ENCODE data around the gene EPB41L2.
"Not testable (repeated sequence)": the region's sequence is repeated elsewhere in the genome, so short reads cannot be mapped to it uniquely, and the experiment has no call there.

Gene EPB41L2

DNA sequence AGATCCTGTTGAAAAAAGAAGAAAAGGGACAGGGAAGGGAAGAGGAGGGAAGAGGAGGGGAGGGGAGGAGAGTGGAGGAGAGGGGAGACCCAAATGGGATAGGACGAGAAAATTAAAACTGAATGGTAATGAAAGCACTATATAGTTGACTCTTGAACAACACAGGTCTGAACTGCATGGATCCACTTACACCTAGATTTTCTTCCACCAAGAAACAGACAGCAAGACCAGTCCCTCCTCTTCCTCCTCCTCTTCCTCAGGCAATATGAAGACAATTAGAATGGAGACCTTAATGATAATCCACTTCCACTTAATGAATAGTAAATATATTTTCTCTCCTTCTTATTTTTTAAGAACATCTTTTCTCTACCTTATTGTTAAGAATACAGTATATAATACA, 113.5 kb downstream of the EPB41L2 start:
- Mint-ChIP-seq H3K36me3 (peaks cover 5% of the 10 kb centered on the region), H3K4me3 (no peak overlapping the region), H3K4me1 (ENCODE audit: low read depth) (no peaks in the 10 kb centered on the region), H3K27ac (no peak overlapping the region), H3K9me3 (ENCODE audit: low read depth) (no peaks in the 10 kb centered on the region), H3K27me3 (no peaks in the 10 kb centered on the region)

DNA sequence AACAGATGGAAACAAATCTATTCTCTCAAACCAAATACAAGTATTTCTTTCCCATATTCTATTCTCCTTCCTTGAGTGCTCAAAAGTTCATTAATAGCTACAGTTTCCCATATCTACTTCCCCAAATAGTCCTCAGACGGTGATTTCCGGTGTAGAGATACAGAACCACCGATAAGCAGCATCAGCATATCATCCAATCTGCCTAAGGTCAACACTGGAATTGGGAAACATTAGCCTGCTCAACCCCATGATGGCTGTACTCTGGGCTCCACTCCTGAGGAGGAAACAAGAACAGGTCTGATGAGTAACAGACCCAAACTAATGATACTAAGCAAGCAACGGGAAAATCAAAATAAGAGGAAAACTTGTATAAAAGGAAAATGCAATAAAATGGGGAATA, 115.6 kb downstream of the EPB41L2 start:
- H3K36me3 Mint-ChIP-seq: peaks cover 8% of the 10 kb centered on the region
- no peaks in the 10 kb centered on the region for H3K4me1 Mint-ChIP-seq (ENCODE audit: low read depth)
- no peak overlapping the region for H3K27ac Mint-ChIP-seq
- no peaks in the 10 kb centered on the region for H3K27me3 Mint-ChIP-seq
- H3K9me3 Mint-ChIP-seq (ENCODE audit: low read depth): no peaks in the 10 kb centered on the region
- H3K4me3 Mint-ChIP-seq: no peak overlapping the region

DNA sequence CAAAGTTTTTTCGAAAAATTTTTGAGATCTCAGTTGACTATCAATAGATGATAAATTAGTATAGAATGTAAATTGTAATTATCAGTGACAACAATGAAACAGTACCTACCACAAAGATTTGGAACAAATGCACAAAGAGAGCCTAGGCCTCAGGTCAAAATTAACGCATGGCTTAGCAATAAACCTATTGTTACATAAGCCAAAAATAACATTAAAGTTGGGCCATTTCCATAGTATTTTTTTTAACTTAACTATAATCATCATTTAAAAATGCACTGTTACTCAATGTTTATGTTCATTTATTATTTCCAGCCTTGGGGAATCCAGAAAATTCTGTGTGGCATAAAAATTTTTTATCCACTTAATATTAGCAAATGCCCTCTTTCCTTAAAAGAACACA, 117.0 kb downstream of the EPB41L2 start:
- Mint-ChIP-seq H3K27ac (no peak overlapping the region), H3K9me3 (ENCODE audit: low read depth) (no peaks in the 10 kb centered on the region), H3K4me1 (ENCODE audit: low read depth) (no peaks in the 10 kb centered on the region), H3K36me3 (peaks cover 4% of the 10 kb centered on the region), H3K27me3 (no peaks in the 10 kb centered on the region), H3K4me3 (no peak overlapping the region)

DNA sequence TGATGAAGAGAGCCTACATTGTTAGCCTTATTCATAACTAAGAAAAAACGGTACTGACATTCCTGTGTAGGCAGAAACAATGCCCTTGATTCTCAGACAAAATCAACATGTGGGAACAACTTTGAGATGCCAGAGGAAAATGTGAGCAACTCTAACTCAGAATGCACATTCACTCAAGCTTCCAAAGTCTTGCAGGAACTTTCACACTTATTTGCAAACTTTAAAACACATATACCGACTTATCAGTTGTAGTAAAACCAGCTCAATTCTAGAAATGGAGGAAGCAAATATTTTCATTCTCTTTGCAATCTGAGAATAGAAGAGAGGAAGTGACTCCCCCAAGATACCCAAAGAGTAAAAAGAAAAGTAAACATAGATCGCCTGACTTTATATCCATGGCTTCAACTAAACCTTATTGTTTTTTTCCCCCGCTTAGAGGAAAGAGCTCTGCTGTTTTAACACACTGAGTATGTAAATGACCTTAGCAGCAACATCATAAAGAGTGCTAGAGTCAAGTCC, 117.6 kb downstream of the EPB41L2 start:
- Mint-ChIP-seq H3K36me3 (peaks cover 4% of the 10 kb centered on the region), H3K9me3 (ENCODE audit: low read depth) (no peaks in the 10 kb centered on the region), H3K4me3 (no peak overlapping the region), H3K27ac (no peak overlapping the region), H3K27me3 (no peaks in the 10 kb centered on the region), H3K4me1 (ENCODE audit: low read depth) (no peaks in the 10 kb centered on the region)

DNA sequence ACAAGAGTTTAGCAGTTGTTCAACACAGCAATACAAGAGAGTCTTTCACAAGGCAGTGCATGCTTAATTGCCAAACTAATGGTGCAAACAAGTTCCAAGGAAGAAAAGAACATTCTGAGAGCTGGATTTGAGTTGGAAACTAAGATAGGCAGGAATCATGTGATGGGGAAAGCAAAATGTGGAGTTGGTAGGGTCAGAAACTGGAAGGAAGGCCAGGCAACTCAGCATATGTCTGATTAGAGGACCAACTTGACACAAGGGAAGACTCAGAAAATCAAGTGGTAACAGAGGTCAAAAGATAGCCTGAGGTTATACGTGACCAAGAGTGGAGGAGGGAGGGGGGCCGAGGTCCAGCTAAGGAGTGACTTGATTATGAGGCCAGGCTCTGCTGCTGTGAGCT, 118.6 kb downstream of the EPB41L2 start:
- H3K4me1 Mint-ChIP-seq (ENCODE audit: low read depth): no peaks in the 10 kb centered on the region
- H3K9me3 Mint-ChIP-seq (ENCODE audit: low read depth): no peaks in the 10 kb centered on the region
- H3K27ac Mint-ChIP-seq: no peak overlapping the region
- H3K36me3 Mint-ChIP-seq: peaks cover 6% of the 10 kb centered on the region
- H3K4me3 Mint-ChIP-seq: no peak overlapping the region
- H3K27me3 Mint-ChIP-seq: no peaks in the 10 kb centered on the region

DNA sequence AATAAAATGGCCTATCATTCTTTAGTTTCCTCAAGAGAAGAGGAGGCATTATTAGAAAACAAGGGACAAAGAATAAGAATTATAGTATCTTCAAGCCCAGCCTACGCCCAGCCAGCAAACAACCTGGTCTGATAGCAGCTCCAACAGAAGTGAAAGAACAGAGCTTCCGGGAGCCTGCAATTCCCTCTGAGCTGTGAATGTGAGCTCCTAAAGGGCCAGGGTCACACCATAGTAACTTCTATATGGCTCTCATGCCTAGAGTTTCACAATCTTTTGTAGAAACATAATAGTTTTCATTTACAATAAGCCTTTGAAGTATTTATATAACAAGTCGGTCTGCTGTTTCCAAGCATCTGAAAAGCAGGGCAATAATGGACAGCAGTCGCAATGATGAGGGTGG, 119.3 kb downstream of the EPB41L2 start:
- no peak overlapping the region for H3K4me3 Mint-ChIP-seq
- H3K27ac Mint-ChIP-seq: no peak overlapping the region
- no peaks in the 10 kb centered on the region for H3K27me3 Mint-ChIP-seq
- no peaks in the 10 kb centered on the region for H3K9me3 Mint-ChIP-seq (ENCODE audit: low read depth)
- H3K4me1 Mint-ChIP-seq (ENCODE audit: low read depth): no peaks in the 10 kb centered on the region
- peaks cover 5% of the 10 kb centered on the region for H3K36me3 Mint-ChIP-seq

DNA sequence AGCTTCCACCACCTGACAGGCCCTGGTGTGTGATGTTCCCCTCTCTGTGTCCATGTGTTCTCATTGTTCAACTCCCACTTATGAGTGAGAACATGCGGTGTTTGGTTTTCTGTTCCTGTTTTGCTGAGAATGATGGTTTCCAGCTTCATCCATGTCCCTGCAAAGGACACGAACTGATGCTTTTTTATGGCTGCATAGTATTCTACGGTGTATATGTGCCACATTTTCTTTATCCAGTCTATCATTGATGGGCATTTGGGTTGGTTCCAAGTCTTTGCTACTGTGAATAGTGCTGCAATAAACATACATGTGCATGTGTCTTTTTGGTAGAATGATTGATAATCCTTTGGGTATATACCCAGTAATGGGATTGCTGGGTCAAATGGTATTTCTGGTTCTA, 120.3 kb downstream of the EPB41L2 start:
- H3K4me3 Mint-ChIP-seq; H3K9me3 Mint-ChIP-seq (ENCODE audit: low read depth); H3K36me3 Mint-ChIP-seq; H3K27ac Mint-ChIP-seq; H3K27me3 Mint-ChIP-seq; H3K4me1 Mint-ChIP-seq (ENCODE audit: low read depth): not testable (repeated sequence)

DNA sequence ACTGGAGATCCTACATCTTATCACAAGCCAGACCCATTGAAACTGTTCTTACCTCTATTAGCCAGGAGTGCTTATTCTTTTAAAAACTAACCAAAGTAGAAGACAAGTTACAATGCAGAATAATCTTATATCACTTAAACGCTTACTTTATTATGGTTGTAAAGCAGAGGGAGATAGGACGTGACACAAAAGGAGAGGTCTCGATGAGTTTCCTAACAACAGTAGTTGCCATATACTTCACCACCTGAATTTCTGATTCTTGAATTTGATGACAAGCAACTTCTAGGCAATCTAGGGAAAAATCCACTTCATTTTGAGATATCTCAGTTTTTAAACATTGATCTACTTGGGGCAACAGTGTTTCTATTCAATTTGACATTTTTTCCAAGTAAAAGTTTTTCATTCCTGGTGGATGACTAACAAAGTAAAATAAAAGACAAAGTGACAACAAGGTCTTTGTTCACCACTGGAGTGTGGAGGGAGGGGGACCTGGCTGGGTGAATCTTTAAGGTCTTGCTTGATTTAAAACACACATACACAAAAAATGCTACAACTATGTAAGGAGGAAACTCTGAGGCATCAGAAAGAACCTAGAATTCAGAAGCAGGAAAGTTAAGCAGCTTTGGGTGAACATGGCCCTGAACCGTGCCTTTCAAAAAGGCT, 125.0 kb downstream of the EPB41L2 start:
- H3K4me1 Mint-ChIP-seq (ENCODE audit: low read depth): no peaks in the 10 kb centered on the region
- peaks cover 5% of the 10 kb centered on the region for H3K36me3 Mint-ChIP-seq
- no peaks in the 10 kb centered on the region for H3K27me3 Mint-ChIP-seq
- H3K4me3 Mint-ChIP-seq: no peak overlapping the region
- H3K9me3 Mint-ChIP-seq (ENCODE audit: low read depth): no peaks in the 10 kb centered on the region
- H3K27ac Mint-ChIP-seq: no peak overlapping the region

DNA sequence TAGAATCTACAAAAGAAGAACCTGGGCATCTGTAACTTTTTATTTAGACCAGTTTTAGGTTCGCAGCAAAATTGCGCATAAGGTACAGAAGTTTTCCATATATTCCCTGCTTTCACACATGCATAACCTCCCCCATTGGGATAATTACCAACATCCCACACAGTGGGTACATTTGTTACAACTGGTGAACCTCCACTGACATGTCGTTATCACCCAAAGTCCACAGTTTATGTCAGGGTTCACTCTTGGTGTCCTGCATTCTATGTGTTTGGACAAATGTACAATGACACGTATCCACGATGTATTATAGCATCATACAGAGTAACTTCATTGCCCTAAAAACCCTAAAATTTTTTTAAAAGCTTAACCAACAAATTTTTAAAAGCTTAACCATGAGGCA, 126.1 kb downstream of the EPB41L2 start:
- Mint-ChIP-seq H3K27ac (no peak overlapping the region), H3K9me3 (ENCODE audit: low read depth) (no peaks in the 10 kb centered on the region)

DNA sequence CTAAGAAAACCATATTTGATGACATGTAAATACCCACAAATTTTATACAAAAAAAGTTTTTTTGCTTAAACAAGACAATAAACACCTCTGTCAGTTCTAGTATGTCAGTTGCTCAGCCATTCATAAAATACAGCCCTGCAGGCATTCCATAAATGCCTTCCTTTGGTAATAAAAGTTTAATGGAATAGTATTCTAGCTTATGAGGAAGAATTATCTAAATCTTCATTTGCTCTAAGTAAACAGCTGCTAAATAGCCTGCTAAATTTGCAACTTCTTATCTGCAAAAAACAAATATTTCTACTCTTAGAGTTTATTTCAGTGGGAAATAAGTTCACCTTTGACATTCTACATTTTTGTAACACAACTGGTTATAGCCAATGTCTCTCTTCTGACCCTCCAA, 127.1 kb downstream of the EPB41L2 start:
- H3K27ac Mint-ChIP-seq: no peak overlapping the region
- no peaks in the 10 kb centered on the region for H3K9me3 Mint-ChIP-seq (ENCODE audit: low read depth)
- H3K36me3 Mint-ChIP-seq: peaks cover 2% of the 10 kb centered on the region
- no peak overlapping the region for H3K4me3 Mint-ChIP-seq
- no peaks in the 10 kb centered on the region for H3K27me3 Mint-ChIP-seq
- no peaks in the 10 kb centered on the region for H3K4me1 Mint-ChIP-seq (ENCODE audit: low read depth)

More for the DNA sequence above, 126.1 kb downstream of the EPB41L2 start:
- no peak overlapping the region for H3K4me3 Mint-ChIP-seq
- H3K4me1 Mint-ChIP-seq (ENCODE audit: low read depth): no peaks in the 10 kb centered on the region
- no peaks in the 10 kb centered on the region for H3K27me3 Mint-ChIP-seq
- H3K36me3 Mint-ChIP-seq: peaks cover 2% of the 10 kb centered on the region

DNA sequence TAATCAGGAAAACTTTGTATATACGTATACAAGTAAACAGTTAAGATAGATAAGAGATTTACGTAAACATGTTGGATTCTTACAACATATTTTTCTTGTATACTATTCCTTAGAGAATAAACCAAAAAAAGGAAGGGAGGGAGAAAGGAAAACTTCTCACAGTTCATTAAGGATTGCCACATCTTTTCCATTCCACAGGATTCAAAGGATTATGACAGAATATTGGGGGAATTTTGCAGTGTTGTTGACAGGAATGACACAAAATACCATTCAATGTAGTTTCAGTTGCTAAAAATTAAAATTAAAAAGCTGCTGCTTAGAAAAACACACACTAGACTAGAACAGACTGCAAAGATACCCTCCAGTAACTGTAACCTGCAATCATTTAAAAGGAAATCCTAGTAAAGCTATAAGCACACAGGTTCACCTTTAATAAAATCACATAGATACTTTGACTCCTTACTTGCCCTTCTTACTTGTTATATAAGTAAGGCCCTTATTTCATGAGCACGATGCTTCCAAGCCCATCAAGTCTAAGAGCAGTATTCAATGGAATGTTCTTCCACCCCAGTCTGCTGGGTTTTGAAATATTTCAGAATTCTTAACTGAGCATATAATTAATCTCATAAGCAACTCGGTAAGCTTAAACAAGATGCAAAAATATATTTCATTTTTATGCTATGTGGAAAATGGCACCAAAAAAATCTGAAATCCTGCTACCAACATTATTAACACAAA, 128.0 kb downstream of the EPB41L2 start:
- no peak overlapping the region for H3K4me3 Mint-ChIP-seq
- H3K27ac Mint-ChIP-seq: no peak overlapping the region
- H3K9me3 Mint-ChIP-seq (ENCODE audit: low read depth): no peaks in the 10 kb centered on the region
- H3K4me1 Mint-ChIP-seq (ENCODE audit: low read depth): no peaks in the 10 kb centered on the region
- H3K36me3 Mint-ChIP-seq: peaks cover 2% of the 10 kb centered on the region
- H3K27me3 Mint-ChIP-seq: no peaks in the 10 kb centered on the region

DNA sequence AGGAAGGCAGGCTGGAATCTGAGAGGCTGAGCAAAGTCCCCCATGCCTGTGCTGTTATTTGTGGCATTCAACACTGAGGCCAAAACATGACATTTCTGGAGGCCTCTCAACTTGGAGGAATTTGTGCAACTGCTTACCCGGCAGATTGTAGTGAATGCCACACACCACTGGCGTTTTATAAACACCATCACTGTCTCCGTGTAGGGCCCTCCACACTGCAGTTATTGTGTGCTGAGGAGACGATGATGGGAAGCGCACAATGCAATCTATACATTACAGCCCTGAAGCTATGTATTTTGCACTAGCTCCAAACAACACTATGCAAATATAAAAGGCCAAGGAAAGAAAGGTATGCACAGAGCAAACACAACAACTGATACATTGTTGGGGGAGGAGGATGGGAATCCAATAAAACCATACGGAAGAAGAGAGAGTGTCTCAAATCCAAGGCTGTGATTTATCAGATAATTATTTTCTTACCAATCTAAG, 129.3 kb downstream of the EPB41L2 start:
- Mint-ChIP-seq H3K4me3 (no peak overlapping the region), H3K9me3 (ENCODE audit: low read depth) (no peaks in the 10 kb centered on the region), H3K27ac (no peak overlapping the region), H3K36me3 (no peaks in the 10 kb centered on the region), H3K27me3 (no peaks in the 10 kb centered on the region), H3K4me1 (ENCODE audit: low read depth) (no peaks in the 10 kb centered on the region)

DNA sequence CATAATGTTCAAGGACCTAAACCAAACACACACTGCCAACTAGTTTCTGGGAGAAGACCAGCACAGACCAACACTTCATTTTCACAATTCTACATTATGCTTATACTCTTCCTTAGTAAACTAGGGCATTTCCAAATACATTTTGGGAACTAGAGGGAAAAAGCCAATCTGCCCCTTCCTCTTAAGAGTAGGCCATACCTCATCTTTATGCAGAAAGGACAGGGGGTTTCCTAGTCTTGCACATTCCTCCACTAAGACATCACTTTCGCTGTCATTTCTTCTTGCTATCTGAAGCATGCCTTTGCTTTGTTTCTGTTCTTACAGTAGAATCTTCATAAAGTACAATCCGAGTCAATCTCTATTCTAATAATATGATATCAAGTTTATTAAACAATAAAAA, 130.1 kb downstream of the EPB41L2 start:
- no peaks in the 10 kb centered on the region for H3K9me3 Mint-ChIP-seq (ENCODE audit: low read depth)
- H3K4me3 Mint-ChIP-seq: no peak overlapping the region
- no peaks in the 10 kb centered on the region for H3K27me3 Mint-ChIP-seq
- H3K36me3 Mint-ChIP-seq: no peaks in the 10 kb centered on the region
- no peak overlapping the region for H3K27ac Mint-ChIP-seq
- H3K4me1 Mint-ChIP-seq (ENCODE audit: low read depth): no peaks in the 10 kb centered on the region

DNA sequence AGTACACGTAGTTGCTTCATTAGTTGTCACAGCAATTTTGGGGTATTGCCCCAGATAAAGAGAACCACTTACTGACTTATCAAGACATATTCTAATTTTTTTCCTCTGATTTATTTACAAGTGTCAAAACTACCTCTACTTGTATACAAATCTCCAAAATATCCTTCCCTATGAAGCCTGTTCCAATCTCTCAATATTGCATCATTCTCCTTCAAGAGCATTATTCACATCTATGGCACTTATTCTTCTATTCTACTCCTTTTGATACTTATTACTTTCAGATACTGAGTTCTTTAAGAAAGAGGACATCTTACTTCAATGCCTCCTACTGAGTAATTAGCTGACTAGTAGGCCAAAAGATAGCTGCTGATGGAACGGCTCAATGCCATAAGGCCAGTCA, 130.6 kb downstream of the EPB41L2 start:
- Mint-ChIP-seq H3K4me1 (ENCODE audit: low read depth) (no peaks in the 10 kb centered on the region), H3K36me3 (no peaks in the 10 kb centered on the region), H3K27ac (no peak overlapping the region), H3K27me3 (no peaks in the 10 kb centered on the region), H3K9me3 (ENCODE audit: low read depth) (no peaks in the 10 kb centered on the region), H3K4me3 (no peak overlapping the region)

DNA sequence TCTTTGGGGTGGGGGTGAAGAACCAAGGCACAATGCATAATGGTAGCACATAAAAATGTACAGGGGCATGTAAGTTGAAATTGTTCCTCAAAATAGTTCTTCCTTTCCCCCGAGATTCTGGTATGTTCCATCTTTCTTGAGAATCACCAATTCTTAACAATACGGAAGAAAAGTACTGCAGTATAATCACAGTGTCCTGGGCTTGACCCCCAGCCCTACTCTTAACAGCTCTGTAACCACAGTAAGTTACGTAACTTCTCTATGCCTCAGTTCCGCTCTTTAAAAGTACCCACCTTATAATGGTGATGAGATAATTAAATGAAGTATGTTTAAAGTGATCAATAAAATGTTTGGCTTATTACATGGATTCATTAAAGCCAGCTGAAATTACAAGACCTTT, 131.4 kb downstream of the EPB41L2 start:
- H3K36me3 Mint-ChIP-seq: peaks cover 2% of the 10 kb centered on the region
- no peak overlapping the region for H3K27ac Mint-ChIP-seq
- H3K27me3 Mint-ChIP-seq: no peaks in the 10 kb centered on the region
- no peaks in the 10 kb centered on the region for H3K9me3 Mint-ChIP-seq (ENCODE audit: low read depth)
- H3K4me1 Mint-ChIP-seq (ENCODE audit: low read depth): no peaks in the 10 kb centered on the region
- no peak overlapping the region for H3K4me3 Mint-ChIP-seq
